Spinal cord (tissue), 10 donors: ENCODE results near the gene OR13G1. TPM values are rescaled to one million over a fixed set of nuclear protein-coding genes. Genes with fewer than 3 reads are reported as not detected.
"Not testable (repeated sequence)": the region's sequence is repeated elsewhere in the genome, so short reads cannot be mapped to it uniquely, and the experiment has no call there.

Experiments used
- DNase-seq, 6 donors: peaks; one replicate each; pipeline versions ENCODE4 v3.0.0 to v3.0.0-alpha.2; 2013 to 2015; ENCODE audit warnings: low spot score in 6 of 6, low read depth in 4 of 6
- H3K27ac ChIP-seq: one replicate; pipeline ENCODE4 v1.5.1; 2013; ENCODE audit warnings: low read depth, low read length, control low read depth
- H3K27me3 ChIP-seq: one replicate; pipeline ENCODE4 v1.6.1; 2013; ENCODE audit warnings: low read length; ENCODE audit not compliant: control insufficient read depth, insufficient read depth
- H3K36me3 ChIP-seq: one replicate; pipeline ENCODE4 v1.6.1; 2013; ENCODE audit warnings: low read length; ENCODE audit not compliant: control insufficient read depth, insufficient read depth
- H3K4me1 ChIP-seq: one replicate; pipeline ENCODE4 v1.6.1; 2013; ENCODE audit warnings: low read length; ENCODE audit not compliant: control insufficient read depth, insufficient read depth
- H3K4me3 ChIP-seq: one replicate; pipeline ENCODE4 v1.5.1; 2013; ENCODE audit warnings: low read depth, low read length, control low read depth
- H3K9me3 ChIP-seq: one replicate; pipeline ENCODE4 v1.6.1; 2013; ENCODE audit warnings: low read length; ENCODE audit not compliant: control insufficient read depth, insufficient read depth
- WGBS: methylation state at CpG from one replicate; pipeline ENCODE4 v1.1.5; 2013; ENCODE audit warnings: missing lambda C conversion rate; ENCODE audit not compliant: insufficient coverage; 5-methylcytosine and 5-hydroxymethylcytosine counted together
- long read RNA-seq, 4 donors: transcript quantifications; one replicate each; lab custom pipeline, GENCODE V29; 2026
- polyA plus RNA-seq, 2 donors: library from polyadenylated mRNA; unstranded; fragments of 120-200 nt; gene quantifications; one replicate each; pipeline ENCODE4 v1.2.1, GENCODE V29; 2013; ENCODE audit not compliant: insufficient read length in 2 of 2
- total RNA-seq, 2 donors: library from RNA; depleted of rRNA in 1 of 2; stranded (reverse); fragments of 120-200 nt in 1 of 2; fragments of >200 nt in 1 of 2; gene quantifications; one replicate each; pipeline versions ENCODE4 v1.2.3 to v1.2.4, GENCODE V29; 2013 to 2014
- donor health status: healthy.

OR13G1 gene, protein sequence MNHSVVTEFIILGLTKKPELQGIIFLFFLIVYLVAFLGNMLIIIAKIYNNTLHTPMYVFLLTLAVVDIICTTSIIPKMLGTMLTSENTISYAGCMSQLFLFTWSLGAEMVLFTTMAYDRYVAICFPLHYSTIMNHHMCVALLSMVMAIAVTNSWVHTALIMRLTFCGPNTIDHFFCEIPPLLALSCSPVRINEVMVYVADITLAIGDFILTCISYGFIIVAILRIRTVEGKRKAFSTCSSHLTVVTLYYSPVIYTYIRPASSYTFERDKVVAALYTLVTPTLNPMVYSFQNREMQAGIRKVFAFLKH
- total RNA-seq (not detected), polyA plus RNA-seq (not detected)
- long read RNA-seq, donor 1: 0 reads
- long read RNA-seq, donor 2, partial matches to known transcripts: 0 of 1 reads
- long read RNA-seq, donor 2, other reads (novel, unspliced or antisense): 0 of 1 reads
- long read RNA-seq, donor 3: 0 reads
- long read RNA-seq, donor 4: 0 reads

DNA sequence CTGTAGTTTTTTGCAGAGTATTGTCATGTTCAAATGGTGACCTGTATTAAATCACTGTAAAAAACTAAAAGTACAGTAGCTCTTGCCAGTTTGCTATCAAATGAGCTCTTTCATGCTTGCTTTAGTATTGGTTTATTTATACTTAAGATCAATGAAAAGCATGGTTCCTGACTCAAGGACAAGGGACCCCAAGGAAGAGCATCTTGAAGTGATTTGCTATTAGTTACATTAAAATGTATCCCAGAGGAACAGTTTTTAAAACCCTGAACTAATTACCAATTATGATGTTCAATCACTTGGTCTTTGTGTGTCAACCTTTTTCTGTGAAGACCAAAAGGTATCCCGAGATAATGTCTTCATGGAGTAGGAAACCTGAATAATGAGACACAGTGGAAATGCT lies at the start of gene OR13G1:
Gene OR13G1 (minus strand): TSS at position 101 of the 400 bp plus-strand sequence. CDS start 6,698 bp downstream, outside the sequence.
- H3K27me3 ChIP-seq: no peaks in the 10 kb centered on the region
- no peaks in the 10 kb centered on the region for H3K9me3 ChIP-seq
- DNase-seq: no peak
- H3K4me3 ChIP-seq: no peak within 1 kb of the TSS
- H3K27ac ChIP-seq: no peak within 1 kb of the TSS
- H3K4me1 ChIP-seq: no peaks in the 10 kb centered on the region
- WGBS: no CpG with 5 or more reads among the region's 1 CpG
- H3K36me3 ChIP-seq: no peaks in the 10 kb centered on the region

DNA sequence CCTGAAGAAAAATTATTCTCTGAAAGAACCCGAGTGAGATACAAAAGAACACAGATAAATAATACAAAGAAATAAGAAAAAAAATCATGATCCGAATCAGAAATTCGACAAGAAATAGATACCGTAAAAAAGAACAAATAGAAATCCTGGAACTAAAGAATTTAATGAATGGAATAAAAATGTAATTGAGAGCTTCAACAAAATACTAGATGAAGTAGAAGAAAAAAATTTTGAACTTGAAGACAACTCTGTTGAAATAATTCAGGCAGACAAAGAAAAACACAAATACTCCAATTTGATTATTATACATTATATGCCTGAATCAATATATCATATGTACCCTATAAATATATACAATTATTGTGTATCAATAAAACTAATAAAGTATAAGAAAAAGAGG lies 41.7 kb upstream of the OR13G1 start:
- no peaks in the 10 kb centered on the region for H3K4me1 ChIP-seq
- WGBS: no CpG with 5 or more reads among the region's 4 CpGs

GRCh38 chr1:247716546-247716945 lies 37.0 kb upstream of the OR13G1 start, which contains the start of gene OR6F1:
Gene OR6F1, minus strand, starts transcription at chr1:247716646. Its CDS starts 3,891 bp downstream, at chr1:247712755.
- no CpG with 5 or more reads among the region's 3 CpGs for WGBS
- Histone ChIP-seq H3K27me3 (no peaks in the 10 kb centered on the region), H3K4me3 (no peak within 1 kb of the TSS), H3K4me1 (no peaks in the 10 kb centered on the region), H3K9me3 (no peaks in the 10 kb centered on the region), H3K36me3 (no peaks in the 10 kb centered on the region), H3K27ac (no peak within 1 kb of the TSS)
- DNase-seq: no peak

More for the DNA sequence above, 41.7 kb upstream of the OR13G1 start:
- Histone ChIP-seq H3K27ac (no peak overlapping the region), H3K36me3 (no peaks in the 10 kb centered on the region), H3K4me3 (no peak overlapping the region), H3K9me3 (no peaks in the 10 kb centered on the region), H3K27me3 (no peaks in the 10 kb centered on the region)
- no peak for DNase-seq

GRCh38 chr1:247713753-247714152 lies 34.2 kb upstream of the OR13G1 start:
- H3K4me3 ChIP-seq: no peak overlapping the region
- 88% methylated on average over 7 of the region's 7 CpGs for WGBS
- H3K9me3 ChIP-seq: no peaks in the 10 kb centered on the region
- H3K27me3 ChIP-seq: no peaks in the 10 kb centered on the region
- no peak overlapping the region for H3K27ac ChIP-seq
- H3K36me3 ChIP-seq: no peaks in the 10 kb centered on the region
- no peaks in the 10 kb centered on the region for H3K4me1 ChIP-seq
- DNase-seq: no peak

- H3K9me3 ChIP-seq, H3K27me3 ChIP-seq, H3K4me3 ChIP-seq, H3K36me3 ChIP-seq, H3K4me1 ChIP-seq, DNase-seq, H3K27ac ChIP-seq: not testable (repeated sequence)
- WGBS: 93% methylated on average over 3 of the region's 8 CpGs
Observed at GRCh38 chr1:247710681-247711080, 31.1 kb upstream of the OR13G1 start.

DNA sequence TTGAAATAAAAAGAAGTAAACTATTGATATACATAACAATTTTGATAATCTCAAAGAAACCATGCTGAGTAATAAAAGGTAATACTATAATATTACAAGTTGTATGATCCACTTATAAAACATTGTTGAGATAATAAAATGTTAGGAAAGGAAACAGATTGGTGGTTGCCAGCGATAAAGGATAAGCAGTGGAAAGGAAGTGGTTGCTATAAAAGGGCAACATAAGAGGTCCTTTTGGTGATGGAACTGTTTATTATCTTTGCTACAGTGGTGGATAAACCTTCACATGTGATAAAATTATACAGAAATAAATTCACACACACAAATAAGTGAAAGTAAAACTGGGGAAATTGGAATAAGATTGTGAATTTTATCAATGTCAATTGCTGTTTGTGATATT lies 21.8 kb upstream of the OR13G1 start:
- H3K27me3 ChIP-seq: no peaks in the 10 kb centered on the region
- no peak for DNase-seq
- H3K36me3 ChIP-seq: no peaks in the 10 kb centered on the region
- H3K9me3 ChIP-seq: peaks cover 2% of the 10 kb centered on the region
- H3K4me3 ChIP-seq: no peak overlapping the region
- no peak overlapping the region for H3K27ac ChIP-seq
- no CpG with 5 or more reads among the region's 1 CpG for WGBS
- no peaks in the 10 kb centered on the region for H3K4me1 ChIP-seq

GRCh38 chr1:247681288-247681897 lies 1.9 kb upstream of the OR13G1 start:
- no peaks in the 10 kb centered on the region for H3K36me3 ChIP-seq
- H3K4me3 ChIP-seq: no peak overlapping the region
- WGBS: no CpG with 5 or more reads among the region's 7 CpGs
- peak in 4 of 6 donors; percentile 4 to 63 (median 30) for DNase-seq
- no peaks in the 10 kb centered on the region for H3K9me3 ChIP-seq
- H3K27me3 ChIP-seq: no peaks in the 10 kb centered on the region
- H3K27ac ChIP-seq: no peak overlapping the region
- no peaks in the 10 kb centered on the region for H3K4me1 ChIP-seq

DNA sequence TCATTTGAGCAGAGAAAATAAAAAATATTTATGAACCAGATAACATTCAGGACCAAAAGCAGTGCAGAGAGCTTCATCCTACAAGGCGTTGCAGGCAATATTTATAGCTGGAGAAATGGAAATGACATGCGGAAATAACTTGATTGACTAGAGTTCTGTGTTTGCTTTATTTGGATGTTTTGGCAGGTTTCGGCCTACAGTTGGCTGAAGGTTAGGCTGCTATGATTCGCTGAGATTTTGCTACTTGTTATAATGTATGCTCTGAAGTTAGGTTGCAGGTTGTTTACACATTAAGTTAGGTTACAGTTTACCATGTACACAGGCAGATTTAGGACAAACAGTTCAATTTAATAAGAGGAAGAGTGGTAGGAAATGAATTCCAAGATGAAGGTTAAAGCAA lies 632 bp upstream of the OR13G1 start:
- Histone ChIP-seq H3K27me3 (no peaks in the 10 kb centered on the region), H3K36me3 (no peaks in the 10 kb centered on the region), H3K4me1 (no peaks in the 10 kb centered on the region), H3K9me3 (no peaks in the 10 kb centered on the region), H3K27ac (no peak overlapping the region), H3K4me3 (no peak overlapping the region)
- DNase-seq: no peak
- 100% methylated on average over 4 of the region's 4 CpGs for WGBS

GRCh38 chr1:247669225-247669624 lies 10.3 kb downstream of the OR13G1 start:
- Histone ChIP-seq H3K27me3 (no peaks in the 10 kb centered on the region), H3K9me3 (no peaks in the 10 kb centered on the region), H3K4me3 (no peak overlapping the region), H3K36me3 (no peaks in the 10 kb centered on the region), H3K4me1 (no peaks in the 10 kb centered on the region), H3K27ac (no peak overlapping the region)
- DNase-seq: no peak
- WGBS: no CpG with 5 or more reads among the region's 1 CpG
